PFSK-1 (cell line): ENCODE results near the gene RNF8.

Experiments
- FOXP2 ChIP-seq: optimal IDR thresholded peaks from 2 replicates; pipeline ENCODE3; 2011; ENCODE audit warnings: borderline replicate concordance, control low read depth, inconsistent platforms; ENCODE audit not compliant: insufficient read depth; ENCODE audit errors: extremely low read length, extremely low read depth
- POLR2AphosphoS5 ChIP-seq: IDR thresholded peaks from 2 replicates; pipeline ENCODE4 v1.6.1; 2012; ENCODE audit warnings: low read depth, mild to moderate bottlenecking, control low read depth, low read length, moderate library complexity
- SIN3A ChIP-seq: IDR thresholded peaks from 2 replicates; pipeline ENCODE4 v1.6.1; 2012; ENCODE audit warnings: mild to moderate bottlenecking, low read length, moderate library complexity, borderline replicate concordance; ENCODE audit not compliant: insufficient read depth
- TAF1 ChIP-seq: IDR thresholded peaks from 2 replicates; pipeline ENCODE4 v1.6.1; 2012; ENCODE audit warnings: low read length, control low read depth, borderline replicate concordance; ENCODE audit not compliant: insufficient read depth
- TF ChIP-seq, protein P1 (sequence below), 2 experiments: IDR thresholded peaks; 2 replicates each; pipeline versions ENCODE4 v1.6.1 to v1.8.0; 2011 to 2012; ENCODE audit warnings: low read depth in 2 of 2, low read length in 2 of 2, control low read depth in 1 of 2, inconsistent platforms in 1 of 2, mild to moderate bottlenecking in 1 of 2, moderate library complexity in 1 of 2; ENCODE audit not compliant: insufficient read depth in 1 of 2

Gene RNF8

DNA sequence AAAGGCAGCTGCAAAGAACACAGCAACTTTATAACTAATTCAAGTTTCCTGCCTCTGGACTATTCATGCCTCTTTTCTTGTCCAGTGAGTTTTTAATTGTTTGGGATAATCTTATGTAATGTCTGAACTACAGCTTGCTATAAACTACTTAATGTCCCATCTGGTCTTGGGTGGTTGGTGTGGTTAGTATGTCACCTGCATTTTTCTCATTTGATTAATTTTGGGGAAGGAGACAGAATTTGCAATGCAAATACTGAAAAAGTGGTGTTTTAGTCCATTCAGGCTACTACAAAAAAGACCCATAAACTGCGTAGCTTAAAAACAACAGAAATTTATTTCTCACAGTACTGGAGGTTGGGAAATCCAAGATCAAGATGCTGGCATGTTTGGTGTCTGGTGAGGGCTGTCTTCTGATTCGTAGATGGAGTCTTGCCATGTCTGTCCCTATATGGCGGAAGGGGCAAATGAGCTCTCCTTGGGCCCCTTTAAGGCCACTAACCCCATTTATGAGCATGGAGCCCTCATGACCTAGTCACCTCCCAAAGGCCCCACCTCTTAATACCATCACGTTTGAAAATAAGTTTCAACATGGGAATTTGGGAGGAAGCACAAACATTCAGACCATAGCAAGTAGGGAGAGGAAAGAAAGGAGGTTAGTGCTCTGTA is 22.4 kb downstream of the RNF8 start:
- TF ChIP-seq FOXP2 (no peak), SIN3A (no peak), POLR2AphosphoS5 (no peak)
- TF ChIP-seq, protein P1, sequence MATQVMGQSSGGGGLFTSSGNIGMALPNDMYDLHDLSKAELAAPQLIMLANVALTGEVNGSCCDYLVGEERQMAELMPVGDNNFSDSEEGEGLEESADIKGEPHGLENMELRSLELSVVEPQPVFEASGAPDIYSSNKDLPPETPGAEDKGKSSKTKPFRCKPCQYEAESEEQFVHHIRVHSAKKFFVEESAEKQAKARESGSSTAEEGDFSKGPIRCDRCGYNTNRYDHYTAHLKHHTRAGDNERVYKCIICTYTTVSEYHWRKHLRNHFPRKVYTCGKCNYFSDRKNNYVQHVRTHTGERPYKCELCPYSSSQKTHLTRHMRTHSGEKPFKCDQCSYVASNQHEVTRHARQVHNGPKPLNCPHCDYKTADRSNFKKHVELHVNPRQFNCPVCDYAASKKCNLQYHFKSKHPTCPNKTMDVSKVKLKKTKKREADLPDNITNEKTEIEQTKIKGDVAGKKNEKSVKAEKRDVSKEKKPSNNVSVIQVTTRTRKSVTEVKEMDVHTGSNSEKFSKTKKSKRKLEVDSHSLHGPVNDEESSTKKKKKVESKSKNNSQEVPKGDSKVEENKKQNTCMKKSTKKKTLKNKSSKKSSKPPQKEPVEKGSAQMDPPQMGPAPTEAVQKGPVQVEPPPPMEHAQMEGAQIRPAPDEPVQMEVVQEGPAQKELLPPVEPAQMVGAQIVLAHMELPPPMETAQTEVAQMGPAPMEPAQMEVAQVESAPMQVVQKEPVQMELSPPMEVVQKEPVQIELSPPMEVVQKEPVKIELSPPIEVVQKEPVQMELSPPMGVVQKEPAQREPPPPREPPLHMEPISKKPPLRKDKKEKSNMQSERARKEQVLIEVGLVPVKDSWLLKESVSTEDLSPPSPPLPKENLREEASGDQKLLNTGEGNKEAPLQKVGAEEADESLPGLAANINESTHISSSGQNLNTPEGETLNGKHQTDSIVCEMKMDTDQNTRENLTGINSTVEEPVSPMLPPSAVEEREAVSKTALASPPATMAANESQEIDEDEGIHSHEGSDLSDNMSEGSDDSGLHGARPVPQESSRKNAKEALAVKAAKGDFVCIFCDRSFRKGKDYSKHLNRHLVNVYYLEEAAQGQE (IDR thresholded peaks at IDR 0.05; ENCODE audit: insufficient read depth in 1 of 2, low read depth in 2 of 2, low read length in 2 of 2): no peak

DNA sequence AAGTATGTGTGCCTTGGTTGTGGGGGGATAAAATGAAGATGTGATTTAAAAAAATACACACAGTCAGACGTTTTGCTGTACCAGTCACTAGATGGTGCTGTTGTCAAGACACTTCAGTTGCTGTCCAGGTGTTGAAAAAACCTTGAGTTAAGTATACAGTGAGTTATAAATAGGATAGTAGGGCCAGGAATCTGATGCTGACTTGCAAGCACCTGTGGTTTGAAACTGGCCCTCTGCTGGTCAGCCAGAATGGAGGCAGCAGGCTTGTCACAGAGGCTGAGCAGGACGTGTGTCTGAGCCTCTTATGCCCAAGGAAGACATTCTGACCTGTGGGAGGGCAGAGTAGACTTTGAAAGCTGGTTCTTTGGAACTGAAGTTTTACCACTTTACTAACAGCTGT is 27.8 kb downstream of the RNF8 start:
- TF ChIP-seq, protein P1 (IDR thresholded peaks at IDR 0.05; ENCODE audit: insufficient read depth in 1 of 2, low read depth in 2 of 2, low read length in 2 of 2): peak; percentile 60 to 86; a peak in 3 of 4 replicates
- TF ChIP-seq TAF1 (no peak), POLR2AphosphoS5 (no peak), FOXP2 (no peak), SIN3A (no peak)

DNA sequence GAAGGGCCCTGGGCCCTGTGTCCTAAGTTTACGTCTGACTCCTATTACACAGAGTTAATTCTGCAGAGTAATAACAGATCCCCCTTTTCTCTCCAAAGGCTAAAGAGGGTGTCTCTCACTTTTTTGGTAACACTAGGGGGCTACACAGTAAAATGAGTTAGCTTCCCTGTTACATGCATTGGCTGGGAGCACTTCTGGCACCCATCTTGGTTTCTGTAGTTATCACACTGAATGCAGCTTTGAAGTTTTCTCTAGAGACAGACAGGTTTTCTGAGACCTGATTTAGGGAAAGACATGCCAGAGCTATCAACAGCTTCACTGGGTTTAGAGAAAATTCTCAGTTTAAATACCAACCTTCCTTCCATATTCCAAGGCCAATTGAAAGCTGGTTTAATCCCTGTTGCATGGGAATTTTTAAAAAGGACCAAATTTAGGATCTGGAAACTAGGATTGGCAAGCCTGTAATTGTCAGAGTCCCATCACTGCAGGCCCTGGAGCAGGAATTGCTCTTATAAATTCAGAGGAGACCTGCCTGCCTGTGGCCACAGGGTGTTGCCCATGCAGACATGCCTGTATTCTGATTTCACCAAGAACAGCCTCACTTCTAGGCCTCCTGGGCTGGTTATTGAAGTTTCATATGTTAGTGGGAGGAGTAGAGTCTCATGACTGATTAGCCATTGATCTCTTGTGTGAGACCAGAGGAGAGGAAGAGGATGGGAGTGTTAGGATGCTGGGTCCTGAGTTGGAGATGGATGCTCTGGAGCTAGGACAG is 29.4 kb downstream of the RNF8 start:
- TF ChIP-seq POLR2AphosphoS5 (no peak), SIN3A (no peak), FOXP2 (no peak), TAF1 (no peak)
- TF ChIP-seq, protein P1 (IDR thresholded peaks at IDR 0.05; ENCODE audit: insufficient read depth in 1 of 2, low read depth in 2 of 2, low read length in 2 of 2): no peak

DNA sequence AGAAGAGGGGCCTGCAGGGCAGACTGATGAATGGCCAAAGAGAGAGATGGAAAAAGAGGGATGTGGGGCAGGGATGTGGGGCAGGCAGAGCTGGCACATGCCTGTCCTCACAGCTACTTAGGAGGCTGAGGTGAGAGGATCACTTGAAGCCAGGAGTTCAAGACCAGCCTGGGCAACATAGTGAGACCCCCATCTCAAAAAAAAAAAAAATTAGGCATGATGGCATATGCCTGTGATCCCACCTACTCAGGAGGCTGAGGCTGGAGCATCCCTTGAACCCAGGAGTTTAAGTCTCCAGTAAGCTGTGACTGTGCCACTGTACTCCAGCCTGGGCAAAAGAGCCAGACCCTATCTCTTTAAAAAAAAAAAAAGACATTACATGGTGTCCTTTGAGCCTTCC is 34.8 kb downstream of the RNF8 start:
- TF ChIP-seq SIN3A (no peak), FOXP2 (no peak), TAF1 (no peak), POLR2AphosphoS5 (no peak)
- TF ChIP-seq, protein P1 (IDR thresholded peaks at IDR 0.05; ENCODE audit: insufficient read depth in 1 of 2, low read depth in 2 of 2, low read length in 2 of 2): no peak
